Testis (tissue), 3 donors: ENCODE results near the gene ADH5. TPM values are rescaled to one million over a fixed set of nuclear protein-coding genes. Genes with fewer than 3 reads are reported as not detected.
A peak's percentile ranks its signal among the peaks of the same experiment; 100 is the strongest.
"Not testable (repeated sequence)": the region's sequence is repeated elsewhere in the genome, so short reads cannot be mapped to it uniquely, and the experiment has no call there.

ENCODE experiments used
- DNase-seq: peaks from one replicate; pipeline ENCODE4 v3.0.0-alpha.2; 2019
- H3K27ac ChIP-seq, 2 donors: fragments of 200-600 bp; sonication (generic); one replicate each; pipeline ENCODE4 v1.5.1; 2019
- H3K27me3 ChIP-seq: fragments of 200-600 bp; sonication (generic); one replicate; pipeline ENCODE4 v1.5.1; 2019
- H3K36me3 ChIP-seq: fragments of 200-600 bp; sonication (generic); one replicate; pipeline ENCODE4 v1.5.1; 2017; ENCODE audit warnings: low read depth; ENCODE audit errors: missing control alignments
- H3K4me1 ChIP-seq: fragments of 200-600 bp; sonication (generic); one replicate; pipeline ENCODE4 v1.5.1; 2019
- H3K4me3 ChIP-seq, 2 donors: fragments of 200-600 bp; sonication (generic); one replicate each; pipeline ENCODE4 v1.5.1; 2017 to 2019
- H3K9me3 ChIP-seq: fragments of 200-600 bp; sonication (generic); one replicate; pipeline ENCODE4 v1.5.1; 2017
- CTCF ChIP-seq, 3 experiments: fragments of 450-650 bp in 2 of 3; fragments of 200-600 bp in 1 of 3; sonication (generic) in 1 of 3; IDR thresholded peaks; one replicate each; pipeline ENCODE4 v1.5.1; 2016 to 2019; ENCODE audit warnings: antibody characterized with exemption in 3 of 3, mild to moderate bottlenecking in 2 of 3, moderate library complexity in 1 of 3
- POLR2A ChIP-seq: fragments of 450-650 bp; IDR thresholded peaks from one replicate; pipeline ENCODE4 v1.6.1; 2017; ENCODE audit warnings: antibody characterized with exemption, mild to moderate bottlenecking, moderate library complexity
- WGBS, 2 donors: methylation state at CpG; one replicate each; pipeline ENCODE4 v1.1.5; 2018; 5-methylcytosine and 5-hydroxymethylcytosine counted together
- intact Hi-C: fragments of 100-400 bp; cut with DNase I; formaldehyde crosslinking; loops from one replicate; pipeline ENCODE4 v1.15.1; 2023; ENCODE audit warnings: low total_unique reads
- polyA plus RNA-seq: library from polyadenylated mRNA; stranded (reverse); fragments of 350-450 nt; fragmentation: Illumina TruSeq; extraction: RNeasy Lipid Tissue Mini Kit (QIAGEN cat#74804); gene quantifications from one replicate; pipeline ENCODE4 v1.2.3, GENCODE V29; 2014; ENCODE audit warnings: low read depth, low replicate concordance; ENCODE audit not compliant: insufficient read depth
- total RNA-seq, 2 donors: library from RNA; depleted of rRNA; stranded (reverse); fragments of >200 nt; gene quantifications; one replicate each; pipeline ENCODE4 v1.2.3, GENCODE V29; 2016

ADH5 gene
- total and polyA plus RNA-seq, 3 donors from 2014 or later: 111 to 122 (median 119) TPM

GRCh38 chr4:99099311-99099710, 10.7 kb upstream of the ADH5 start:
- no peaks in the 10 kb centered on the region for H3K9me3 ChIP-seq
- intact Hi-C loops: no loop called here
- no peak overlapping the region for H3K4me3 ChIP-seq
- no peaks in the 10 kb centered on the region for H3K27me3 ChIP-seq
- WGBS, 2 donors: 88 to 99% methylated on average over 11 to 12 of the region's 12 CpGs
- H3K36me3 ChIP-seq: no peaks in the 10 kb centered on the region
- no peaks in the 10 kb centered on the region for H3K4me1 ChIP-seq
- DNase-seq: no peak
- no peak overlapping the region for H3K27ac ChIP-seq
- TF ChIP-seq CTCF (IDR thresholded peaks at IDR 0.05) (no peak), POLR2A (no peak)

- peaks cover 12% of the 10 kb centered on the region for H3K4me1 ChIP-seq
- H3K9me3 ChIP-seq, H3K36me3 ChIP-seq, intact Hi-C loops, H3K27me3 ChIP-seq, H3K4me3 ChIP-seq, H3K27ac ChIP-seq, DNase-seq: not testable (repeated sequence)
- WGBS, 2 donors: 63 to 82% methylated on average over 2 of the region's 2 CpGs
These were observed 3.3 kb upstream of the ADH5 start for GRCh38 chr4:99091841-99092240.

GRCh38 chr4:99091216-99091575, 2.6 kb upstream of the ADH5 start:
- peak overlapping the region in 1 of 2 donors; percentile 64 for H3K27ac ChIP-seq
- DNase-seq: no peak
- H3K36me3 ChIP-seq: no peaks in the 10 kb centered on the region
- H3K4me1 ChIP-seq: peaks cover 12% of the 10 kb centered on the region
- H3K27me3 ChIP-seq: no peaks in the 10 kb centered on the region
- WGBS, 2 donors: 25 to 32% methylated on average over 2 of the region's 2 CpGs
- intact Hi-C loops: no loop called here
- H3K4me3 ChIP-seq: no peak overlapping the region
- no peaks in the 10 kb centered on the region for H3K9me3 ChIP-seq
- no peak for TF ChIP-seq POLR2A
- no peak for TF ChIP-seq CTCF (IDR thresholded peaks at IDR 0.05)

- TF ChIP-seq CTCF (IDR thresholded peaks at IDR 0.05): no peak
- no peak for TF ChIP-seq POLR2A
- intact Hi-C loops: no loop called here
- 52 to 61% methylated on average over 2 of the region's 2 CpGs for WGBS, 2 donors
- Histone ChIP-seq H3K4me3 (no peak overlapping the region), H3K36me3 (no peaks in the 10 kb centered on the region), H3K9me3 (no peaks in the 10 kb centered on the region), H3K27ac (peak overlapping the region in 1 of 2 donors; percentile 64), H3K27me3 (no peaks in the 10 kb centered on the region), H3K4me1 (peaks cover 12% of the 10 kb centered on the region)
- DNase-seq: no peak
These were observed 2.1 kb upstream of the ADH5 start for GRCh38 chr4:99090481-99091215.

- no peaks in the 10 kb centered on the region for H3K9me3 ChIP-seq
- peak; percentile 87 for DNase-seq
- peaks cover 12% of the 10 kb centered on the region for H3K4me1 ChIP-seq
- H3K36me3 ChIP-seq: no peaks in the 10 kb centered on the region
- peak overlapping the region; percentile 92 to 93 for H3K27ac ChIP-seq
- peak overlapping the region; percentile 76 to 93 for H3K4me3 ChIP-seq
- TF ChIP-seq CTCF (IDR thresholded peaks at IDR 0.05) (no peak), POLR2A (no peak)
- no peaks in the 10 kb centered on the region for H3K27me3 ChIP-seq
- 1 to 3% methylated on average over 15 of the region's 15 CpGs for WGBS, 2 donors
- intact Hi-C loops: no loop called here
These were observed 552 bp downstream of the ADH5 start for GRCh38 chr4:99088023-99088449.
